ENCODE results near the gene PRKN.
"Not testable (repeated sequence)": the region's sequence is repeated elsewhere in the genome, so short reads cannot be mapped to it uniquely, and the experiment has no call there.

The PRKN gene

DNA sequence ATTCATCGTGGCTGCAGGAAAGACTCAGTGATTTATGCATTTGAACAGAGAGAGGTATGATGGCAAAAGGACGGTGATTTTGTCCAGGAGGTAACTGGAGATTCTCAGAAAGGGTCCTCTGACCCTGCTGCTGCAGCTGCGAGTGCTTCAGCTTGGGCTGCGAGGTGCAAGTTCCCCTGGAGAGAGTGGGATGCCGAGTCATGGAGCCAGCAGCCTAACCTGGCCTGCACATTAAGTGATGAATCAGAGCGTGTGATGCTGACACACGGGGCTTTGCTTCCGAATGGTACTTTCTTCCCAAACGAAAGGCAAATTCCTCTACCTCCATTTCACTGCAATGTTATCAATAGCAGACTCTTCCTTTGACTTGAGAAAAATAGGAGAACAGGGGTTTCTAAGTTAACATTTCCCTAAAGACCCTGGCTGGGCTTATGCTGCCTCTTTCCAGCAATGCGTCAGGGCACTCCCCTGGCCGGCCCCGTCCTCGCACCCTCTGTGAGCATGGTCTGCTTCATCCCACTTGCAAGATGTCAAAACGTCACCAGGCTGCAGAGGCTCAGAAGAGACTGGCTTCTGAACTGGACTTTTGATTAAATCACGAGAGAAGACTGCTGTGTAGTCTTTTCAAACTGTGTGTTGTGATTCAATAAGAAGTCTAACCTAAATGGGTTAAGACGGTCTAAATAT is 825.7 kb downstream of the PRKN start:
- no peak for DNase-seq (ENCODE audit: low read depth)

DNA sequence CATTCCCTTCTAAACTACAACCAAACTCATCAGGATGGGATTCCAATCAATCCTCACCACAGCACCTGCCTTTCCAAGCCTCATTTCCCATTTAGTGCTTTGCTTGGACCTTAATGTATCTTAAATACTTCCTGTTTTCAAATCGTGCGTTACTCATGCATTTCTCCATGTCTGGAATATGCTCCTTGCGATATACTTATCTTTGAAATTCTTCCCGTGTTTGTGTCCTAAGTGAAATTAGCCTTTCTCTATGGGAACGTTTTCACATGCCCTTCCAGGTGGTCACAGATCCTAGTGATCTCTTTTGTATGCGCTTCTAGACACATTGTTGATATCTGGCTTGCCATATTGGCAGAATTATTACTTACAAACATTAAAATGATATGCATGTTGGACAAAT is 833.1 kb downstream of the PRKN start:
- no peak for DNase-seq (ENCODE audit: low read depth)

DNA sequence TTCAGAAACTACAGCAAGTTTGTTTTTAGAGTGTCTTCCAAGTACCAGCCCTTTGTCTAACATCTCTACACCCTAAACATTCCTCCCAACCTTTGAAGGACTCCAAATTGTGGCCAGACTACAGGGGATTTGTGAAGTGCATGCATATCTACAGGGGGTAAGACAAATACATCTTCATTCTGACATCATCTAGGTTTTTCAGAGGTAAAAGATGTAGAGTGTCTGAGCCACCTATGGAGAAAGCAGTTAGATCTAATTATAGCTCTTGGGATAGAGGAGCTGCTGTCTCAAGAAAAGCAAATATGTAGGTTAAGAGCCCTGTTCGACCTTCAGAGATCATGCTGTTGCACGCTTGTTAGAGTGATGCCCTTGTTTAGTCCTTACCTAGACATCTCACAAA is 836.0 kb downstream of the PRKN start:
- no peak for DNase-seq (ENCODE audit: low read depth)

DNA sequence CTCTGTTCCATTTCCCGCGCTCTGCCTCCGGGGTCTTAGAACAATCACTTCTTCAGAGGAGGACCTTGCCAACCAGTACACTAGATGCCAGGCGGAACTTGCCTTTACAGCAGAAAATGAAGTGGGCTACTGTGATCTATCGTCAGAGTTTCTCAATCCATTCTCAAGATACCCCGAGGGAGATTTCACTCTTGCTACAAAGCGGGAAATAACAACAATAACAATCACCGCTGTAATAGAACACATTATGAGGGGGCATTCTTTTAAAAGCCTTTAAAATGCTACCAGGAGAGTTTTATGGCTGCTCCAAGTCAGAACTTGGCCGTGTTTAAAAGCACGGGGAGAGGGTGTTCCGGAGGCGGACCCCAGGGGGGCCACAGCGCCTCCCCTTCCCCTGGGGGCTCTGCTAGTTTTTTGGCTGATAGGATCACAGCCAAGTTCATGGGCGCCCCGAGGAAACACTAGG is 836.7 kb downstream of the PRKN start:
- no peak for DNase-seq (ENCODE audit: low read depth)

DNA sequence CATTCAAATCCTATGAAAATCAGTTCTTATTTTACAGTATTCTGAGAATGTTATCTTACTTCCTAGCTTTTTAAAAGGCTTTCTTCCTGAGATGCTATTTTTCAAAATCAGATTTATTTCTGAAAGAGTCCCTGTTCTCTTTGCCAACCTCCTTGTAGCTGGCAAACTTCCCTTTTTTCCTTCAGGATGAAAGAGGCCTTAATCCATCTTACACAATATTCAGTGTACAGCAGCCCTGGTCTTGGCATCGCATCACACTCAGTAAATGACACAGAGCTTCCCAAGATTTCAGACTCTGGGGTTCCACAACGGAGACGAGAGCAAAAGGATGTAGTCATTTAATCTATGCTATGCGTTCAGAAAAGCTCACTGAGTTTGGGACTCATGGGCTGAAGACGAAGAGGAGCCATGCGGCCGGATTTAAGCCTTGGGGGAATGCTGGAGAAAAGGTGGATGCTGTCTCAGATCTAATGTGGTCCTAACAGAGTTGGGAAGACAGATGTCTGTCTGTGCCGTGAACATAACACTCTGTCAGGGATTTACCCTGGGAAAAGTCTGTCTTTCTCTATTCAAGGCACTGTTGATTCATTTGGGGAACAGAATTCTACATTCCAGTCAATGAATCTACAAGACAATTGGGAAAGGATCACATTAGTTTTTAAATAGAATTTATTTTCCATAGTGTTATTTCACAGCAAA is 837.3 kb downstream of the PRKN start:
- no peak for DNase-seq (ENCODE audit: low read depth)

DNA sequence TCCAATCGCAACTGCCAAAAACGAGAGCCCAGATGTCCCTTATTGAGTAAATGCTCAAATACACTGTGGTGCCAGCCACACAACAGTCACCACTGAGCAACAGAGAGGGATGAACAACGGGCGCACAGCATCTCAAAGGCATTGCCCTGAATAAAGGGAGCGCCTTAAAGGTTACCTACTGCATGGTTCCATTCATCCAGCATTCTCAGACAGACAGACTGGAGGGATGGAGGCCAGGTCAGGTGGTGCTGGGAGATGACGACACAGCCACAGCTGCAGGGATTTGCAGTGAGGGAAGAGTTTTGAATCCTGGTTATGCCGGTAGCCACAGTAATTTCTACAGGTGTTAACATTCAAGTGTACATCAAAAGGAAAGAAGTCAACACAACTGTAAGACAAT is 838.2 kb downstream of the PRKN start:
- no peak for DNase-seq (ENCODE audit: low read depth)

DNA sequence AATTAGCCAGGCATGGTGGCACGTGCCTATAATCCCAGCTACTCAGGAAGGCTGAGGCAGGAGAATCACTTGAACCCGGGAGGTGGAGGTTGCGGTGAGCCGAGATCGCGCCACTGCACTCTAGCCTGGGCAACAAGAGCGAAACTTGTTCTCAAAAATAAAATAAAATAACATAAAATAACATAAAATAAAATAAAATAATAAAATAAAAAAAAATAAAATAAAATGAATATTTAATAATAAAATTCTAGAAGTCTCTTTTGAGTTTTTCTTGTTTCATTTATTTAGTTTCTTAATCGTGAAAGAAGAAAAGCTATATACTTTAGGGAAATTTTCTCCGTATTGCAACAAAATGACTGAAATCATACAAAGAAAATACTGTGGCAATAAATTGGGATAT is 841.0 kb downstream of the PRKN start:
- not testable (repeated sequence) for DNase-seq (ENCODE audit: low read depth)

DNA sequence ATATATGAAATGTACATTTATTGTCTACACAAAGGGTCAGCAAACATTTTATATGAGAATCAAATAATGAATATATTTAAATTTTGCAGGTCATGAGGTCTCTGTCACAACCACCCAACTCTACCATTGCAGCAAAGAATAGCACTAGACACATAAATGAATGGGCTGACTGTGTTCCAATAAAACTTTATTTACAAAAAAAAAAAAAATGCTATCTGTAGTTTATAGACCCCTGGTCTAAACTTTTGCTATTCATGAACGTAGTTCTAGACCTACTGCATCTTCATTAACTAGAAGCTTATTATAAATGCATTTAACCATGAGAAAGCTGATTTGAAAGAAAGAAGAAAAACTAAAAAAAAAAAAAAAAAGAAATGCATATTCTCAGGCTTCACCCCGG is 842.8 kb downstream of the PRKN start:
- DNase-seq (ENCODE audit: low read depth), result no peak

DNA sequence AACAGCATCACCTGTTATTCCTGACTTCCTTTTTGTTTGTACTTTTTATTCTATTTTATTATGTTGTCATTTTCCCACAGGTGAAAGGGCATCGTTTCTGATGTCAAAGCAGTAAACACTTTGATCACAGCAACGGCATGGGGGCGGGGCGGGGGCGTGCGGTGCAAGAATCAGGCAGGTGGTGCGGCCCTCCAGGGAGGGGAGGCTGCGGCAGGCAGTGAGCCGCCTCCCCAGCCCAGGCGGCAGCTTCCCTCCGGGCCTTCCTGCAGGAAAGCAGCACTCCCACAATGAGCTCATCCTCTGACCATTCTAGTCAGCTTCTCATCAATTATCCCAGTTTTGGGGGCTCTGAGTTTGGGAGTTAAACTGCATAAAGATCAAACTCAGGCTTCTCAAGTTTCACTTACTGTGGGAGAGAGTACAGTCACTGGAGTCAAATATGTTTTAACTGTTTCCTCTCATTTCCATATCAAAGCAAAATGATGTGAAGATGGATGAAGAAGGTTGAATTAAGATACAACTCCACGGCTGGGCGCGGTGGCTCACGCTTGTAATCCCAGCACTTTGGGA is 845.3 kb downstream of the PRKN start:
- DNase-seq (ENCODE audit: low read depth), result no peak

DNA sequence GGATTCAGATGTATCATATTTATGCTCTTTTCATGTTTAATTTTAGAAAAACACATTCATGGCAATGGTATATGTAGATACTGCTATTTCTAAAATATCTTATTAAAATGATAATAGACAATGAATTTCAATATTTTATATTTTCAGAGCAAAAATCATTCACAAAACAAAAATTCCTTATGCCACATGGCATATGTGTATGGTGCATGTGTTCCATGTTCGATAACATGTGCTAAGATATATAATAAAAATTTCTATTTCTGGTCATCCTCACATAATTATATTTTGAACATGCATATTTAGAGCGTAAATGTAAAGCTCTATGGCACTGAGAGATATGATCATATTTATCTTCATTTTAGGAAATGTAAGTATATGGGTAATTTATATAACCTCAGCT is 847.5 kb downstream of the PRKN start:
- DNase-seq (ENCODE audit: low read depth), result no peak

DNA sequence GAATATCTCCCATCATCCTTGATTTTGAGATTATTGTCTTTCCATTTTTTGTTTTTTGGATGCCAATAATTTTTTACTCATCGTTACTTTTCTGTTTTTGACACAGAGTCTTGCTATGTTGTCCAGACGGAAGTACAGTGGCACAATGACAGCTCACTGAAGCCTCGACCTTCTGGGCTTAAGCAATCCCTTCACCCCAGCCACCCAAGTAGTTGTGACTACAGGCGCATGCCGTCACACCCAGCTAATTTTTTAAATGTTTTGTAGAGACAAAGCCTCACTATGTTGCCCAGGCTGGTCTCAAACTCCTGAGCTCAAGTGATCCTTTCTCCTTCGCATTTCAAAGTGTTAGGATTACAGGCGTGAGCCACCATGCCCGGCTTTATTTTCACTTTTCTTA is 851.3 kb downstream of the PRKN start:
- no peak for DNase-seq (ENCODE audit: low read depth)

DNA sequence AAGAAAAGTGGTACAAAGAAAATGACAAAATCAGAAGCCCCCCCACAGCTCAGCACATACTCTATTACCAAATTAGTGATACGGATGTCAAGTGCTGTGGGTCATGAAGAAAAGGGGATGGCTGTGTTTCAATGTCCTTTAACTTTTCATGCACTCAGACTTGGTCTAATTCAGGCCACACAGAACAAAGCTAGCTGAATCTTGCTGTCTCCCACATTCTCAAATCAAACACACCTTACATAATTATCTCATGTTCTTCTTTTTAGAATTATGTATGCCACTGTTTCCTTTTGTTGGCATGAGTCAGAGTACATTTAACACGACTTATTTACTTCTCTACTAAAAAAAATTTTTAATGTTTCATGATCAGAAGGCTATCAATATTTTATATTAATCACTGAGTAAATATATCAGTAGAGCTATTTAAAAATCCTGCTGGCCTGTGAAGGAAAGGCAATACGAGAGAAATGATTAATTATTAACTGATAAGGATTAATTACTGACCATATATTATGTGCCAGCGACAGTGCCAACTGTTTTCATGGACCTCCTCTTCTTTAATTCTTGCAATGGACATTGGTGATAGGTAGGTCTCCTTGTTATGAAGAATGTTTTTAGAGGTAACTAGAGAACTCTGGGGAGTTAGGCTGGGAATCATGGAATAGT is 857.2 kb downstream of the PRKN start:
- DNase-seq (ENCODE audit: low read depth), result no peak

DNA sequence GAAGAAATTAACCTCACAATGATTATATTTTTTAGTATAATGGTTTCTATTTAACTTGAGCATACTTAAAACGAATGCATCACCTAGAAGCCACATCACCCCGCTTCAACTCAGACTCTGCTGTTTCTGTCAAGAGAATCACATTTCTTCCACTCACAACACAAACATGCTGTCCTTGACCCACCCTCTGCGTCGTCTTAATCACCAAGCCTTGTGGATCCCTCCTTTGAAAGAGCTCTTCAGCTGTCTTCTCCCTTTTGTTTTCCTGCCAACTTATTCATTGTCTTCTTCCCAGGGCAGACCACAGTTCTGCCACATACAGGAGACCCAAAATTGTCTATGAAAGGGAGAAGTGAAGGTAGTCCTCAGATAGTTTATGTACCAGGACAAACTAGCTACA is 858.1 kb downstream of the PRKN start:
- no peak for DNase-seq (ENCODE audit: low read depth)

DNA sequence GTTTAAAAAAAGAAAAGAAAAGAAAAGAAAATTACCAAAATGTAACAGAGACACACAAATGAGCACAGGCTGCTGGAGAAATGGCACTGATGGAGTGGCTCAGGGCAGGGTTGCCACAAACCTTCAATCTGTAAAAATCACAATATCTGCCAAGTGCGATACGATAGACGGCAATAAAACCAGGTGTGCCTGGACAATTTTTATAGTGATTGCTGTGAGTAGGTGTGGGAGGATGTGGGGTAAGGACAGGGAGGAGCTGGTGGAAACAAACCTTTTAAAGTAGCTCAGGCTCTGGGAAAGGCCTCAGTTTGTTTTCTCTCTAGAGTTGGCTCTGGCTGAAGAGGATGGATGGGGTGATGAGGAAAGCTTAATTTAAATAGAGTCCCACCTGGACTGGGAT is 861.0 kb downstream of the PRKN start:
- DNase-seq (ENCODE audit: low read depth), result no peak

DNA sequence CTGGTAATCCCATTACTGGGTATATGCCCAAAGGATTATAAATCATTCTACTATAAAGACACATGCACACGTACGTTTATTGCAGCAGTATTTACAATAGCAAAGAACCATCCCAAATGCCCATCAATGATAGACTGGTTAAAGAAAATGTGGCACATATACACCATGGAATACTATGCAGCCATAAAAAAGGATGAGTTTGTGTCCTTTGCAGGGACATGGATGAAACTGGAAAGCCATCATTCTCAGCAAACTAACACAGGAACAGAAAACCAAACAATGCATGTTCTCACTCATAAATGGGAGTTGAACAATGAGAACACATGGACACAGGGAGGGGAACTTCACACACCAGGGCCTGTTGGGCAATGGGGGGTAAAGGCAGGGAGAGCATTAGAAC is 866.5 kb downstream of the PRKN start:
- DNase-seq (ENCODE audit: low read depth), result not testable (repeated sequence)

DNA sequence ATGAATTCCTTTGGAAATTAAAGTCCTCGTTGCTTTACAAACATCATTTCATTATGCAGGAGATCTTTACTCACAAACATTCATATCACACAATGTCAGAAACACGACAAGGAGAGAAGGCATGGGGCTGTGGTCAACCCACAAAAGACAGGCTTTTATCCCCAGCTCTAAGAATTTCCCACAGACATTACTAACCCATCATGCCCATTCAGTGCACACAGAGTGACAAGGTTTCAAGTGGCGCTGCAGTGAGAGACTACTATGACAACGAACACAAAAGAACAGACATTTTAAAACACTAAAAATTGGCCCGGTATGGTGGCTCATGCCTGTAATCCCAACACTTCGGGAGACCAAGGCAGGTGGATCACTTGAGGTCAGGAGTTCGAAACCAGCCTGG is 873.9 kb downstream of the PRKN start:
- DNase-seq (ENCODE audit: low read depth), result no peak

DNA sequence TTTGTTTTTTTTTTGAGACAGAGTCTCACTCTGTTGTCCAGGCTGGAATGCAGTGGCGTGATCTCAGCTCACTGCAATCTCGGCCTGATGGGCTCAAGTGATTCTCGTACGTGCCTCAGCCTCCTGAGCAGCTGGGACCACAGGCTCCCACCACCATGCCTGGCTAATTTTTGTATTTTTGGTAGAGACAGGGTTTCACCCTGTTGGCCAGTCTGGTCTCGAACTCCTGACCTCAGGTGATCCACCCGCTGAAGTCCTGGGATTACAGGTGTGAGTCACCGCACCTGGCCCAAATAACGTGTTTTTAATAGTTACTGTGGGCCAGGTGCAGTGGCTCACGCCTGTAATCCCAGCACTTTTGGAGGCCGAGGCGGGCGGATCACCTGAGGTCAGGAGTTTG is 876.1 kb downstream of the PRKN start:
- DNase-seq (ENCODE audit: low read depth), result not testable (repeated sequence)

DNA sequence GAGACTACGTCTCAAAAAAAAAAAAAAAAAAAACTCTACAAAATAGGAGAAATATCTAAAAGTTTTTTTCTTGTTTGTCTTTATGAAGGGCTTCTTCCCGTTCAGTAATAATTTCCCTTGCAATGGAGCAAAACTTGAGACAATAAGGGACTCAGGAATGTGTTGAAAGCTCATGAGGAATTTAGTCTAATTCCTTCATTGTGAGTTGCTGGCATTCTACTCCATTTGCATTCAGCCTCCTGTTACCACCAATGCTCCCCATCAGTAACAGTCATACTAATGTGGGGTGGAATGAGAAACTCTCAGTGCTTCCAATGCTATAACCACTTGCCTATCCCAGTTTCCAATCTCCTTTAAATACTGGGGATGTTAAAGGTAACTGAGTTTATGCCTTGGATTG is 877.0 kb downstream of the PRKN start:
- no peak for DNase-seq (ENCODE audit: low read depth)

DNA sequence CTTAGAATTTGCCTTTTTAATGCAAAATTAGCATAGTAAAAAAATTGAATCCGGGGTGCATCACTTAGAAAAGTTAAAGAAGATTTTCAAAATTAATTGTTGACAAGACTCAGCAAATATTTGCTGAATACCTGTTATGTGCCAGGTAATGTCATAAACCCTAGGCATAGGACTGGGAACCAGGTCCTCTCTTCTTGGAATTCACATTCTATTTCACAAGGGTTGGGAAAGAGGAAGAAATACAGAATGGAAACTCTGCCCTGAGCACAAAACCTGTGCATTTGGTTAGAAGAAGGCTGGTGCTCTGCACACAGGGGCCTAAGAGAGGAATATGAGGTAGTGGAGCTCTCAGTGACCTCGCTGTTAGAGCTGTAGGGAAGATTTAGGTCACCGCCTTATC is 879.9 kb downstream of the PRKN start:
- DNase-seq (ENCODE audit: low read depth), result no peak

DNA sequence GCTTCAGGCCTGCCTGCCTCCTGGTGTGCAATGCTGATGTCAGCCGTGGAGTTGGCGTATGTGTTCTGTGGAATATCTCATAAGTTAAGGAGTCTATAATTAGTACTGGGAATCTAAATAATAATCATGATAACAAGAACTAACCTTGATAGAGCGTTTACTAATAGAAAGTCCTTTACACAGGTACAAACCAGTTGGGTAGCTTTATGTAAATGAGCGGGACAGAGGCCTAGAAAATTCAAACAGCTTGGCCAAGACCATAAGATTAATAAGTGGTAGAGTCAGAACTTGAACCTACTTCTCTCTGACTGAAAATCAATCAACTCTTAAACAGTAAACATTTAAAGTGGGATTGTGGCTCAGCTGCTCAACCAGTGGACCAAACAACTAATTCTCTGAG is 882.8 kb downstream of the PRKN start:
- no peak for DNase-seq (ENCODE audit: low read depth)

DNA sequence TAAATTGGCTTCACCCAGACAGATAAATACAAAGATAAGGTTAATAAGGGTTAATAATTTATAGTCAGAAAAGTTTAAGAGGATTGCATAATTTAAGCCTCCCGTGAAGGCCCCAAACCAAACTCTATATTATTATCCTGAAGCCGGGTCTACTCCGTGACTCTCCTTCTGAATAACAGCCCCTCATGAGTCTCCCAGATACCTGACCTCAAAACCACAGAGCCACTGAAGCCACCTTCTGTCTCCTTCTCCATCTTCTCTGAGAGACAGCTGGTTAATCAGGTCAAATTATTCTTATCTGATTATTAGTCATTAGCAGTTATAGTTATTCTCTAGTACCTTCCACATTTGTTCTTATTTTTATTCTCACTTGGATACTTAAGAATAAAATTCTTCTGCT is 884.5 kb downstream of the PRKN start:
- no peak for DNase-seq (ENCODE audit: low read depth)

DNA sequence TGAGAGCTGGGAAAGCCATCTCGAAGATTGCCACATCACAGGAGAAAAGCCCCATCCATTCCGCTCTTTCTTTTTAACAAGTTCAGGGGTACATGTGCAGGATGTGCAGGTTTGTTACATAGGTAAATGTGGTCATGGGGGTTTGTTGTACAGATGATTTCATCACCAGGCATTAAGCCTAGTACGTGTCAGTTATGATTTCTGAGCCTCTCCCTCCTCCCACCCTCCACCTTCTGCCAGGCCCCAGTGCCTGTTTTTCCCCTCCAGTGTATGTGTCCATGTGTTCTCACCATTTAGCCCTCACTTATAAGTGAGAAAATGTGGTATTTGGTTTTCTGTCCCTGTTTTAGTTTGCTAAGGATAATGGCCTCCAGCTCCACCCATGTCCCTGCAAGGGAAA is 887.2 kb downstream of the PRKN start:
- DNase-seq (ENCODE audit: low read depth), result no peak
